Progenitor cell of endocrine pancreas (in vitro differentiated cells): ENCODE measurements around the gene SPSB4. TPM values are rescaled to one million over a fixed set of nuclear protein-coding genes. Genes with fewer than 3 reads are reported as not detected.

Experiments used
- DNase-seq: peaks from one replicate; pipeline ENCODE4 v3.0.0; 2021; ENCODE audit warnings: low spot score; ENCODE audit not compliant: unreplicated experiment
- H3K27ac Mint-ChIP-seq: 2 replicates; pipeline ENCODE4 v1.8.0; 2021; ENCODE audit warnings: mild to moderate bottlenecking, moderate library complexity, mixed read lengths
- H3K27me3 Mint-ChIP-seq: 2 replicates; pipeline ENCODE4 v1.8.0; 2021; ENCODE audit warnings: mixed read lengths
- H3K36me3 Mint-ChIP-seq: 2 replicates; pipeline ENCODE4 v1.8.0; 2022; ENCODE audit warnings: mixed read lengths; ENCODE audit not compliant: insufficient read depth
- H3K4me1 Mint-ChIP-seq: 2 replicates; pipeline ENCODE4 v1.8.0; 2021; ENCODE audit warnings: low read depth, mixed read lengths
- H3K4me3 Mint-ChIP-seq: 2 replicates; pipeline ENCODE4 v1.8.0; 2021; ENCODE audit warnings: low read depth, mild to moderate bottlenecking, moderate library complexity, mixed read lengths
- H3K9me3 Mint-ChIP-seq: 2 replicates; pipeline ENCODE4 v1.8.0; 2021; ENCODE audit warnings: low read depth, mixed read lengths
- total RNA-seq: library from RNA; stranded (reverse); gene quantifications from 2 replicates; pipeline ENCODE4 v1.2.1, GENCODE V29; 2021
- TF ChIP-seq, protein P1 (sequence below): fragments of 200-600 bp; sonication (generic); IDR thresholded peaks from one replicate; pipeline ENCODE4 v1.5.0; 2021; ENCODE audit warnings: antibody characterized with exemption, mild to moderate bottlenecking; ENCODE audit not compliant: unreplicated experiment

The SPSB4 gene
- total RNA-seq, 1 donor from 2014 or later = 9.5 TPM

DNA sequence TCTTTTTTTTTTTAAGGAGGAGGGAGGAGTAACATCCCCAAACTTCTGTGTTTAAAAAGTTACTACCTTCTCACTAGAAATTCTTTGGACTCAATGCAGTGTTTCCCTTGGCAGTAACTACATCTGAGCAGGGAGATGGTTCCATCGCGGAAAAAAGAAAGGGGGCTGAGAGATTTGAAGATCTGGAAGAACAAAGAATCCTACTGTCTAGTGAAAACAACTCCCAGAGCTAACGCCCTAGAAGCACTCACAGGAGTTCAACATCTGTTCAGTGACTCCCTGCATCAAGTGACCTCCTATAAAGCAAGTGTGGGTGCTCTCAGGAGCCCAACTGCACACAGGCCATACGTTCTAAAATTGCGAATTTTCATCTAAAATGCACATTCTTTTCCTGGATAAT is 113.7 kb downstream of the SPSB4 start:
- DNase-seq = no peak
- peaks cover 33% of the 10 kb centered on the region for H3K9me3 Mint-ChIP-seq
- no peak overlapping the region for H3K27ac Mint-ChIP-seq
- H3K36me3 Mint-ChIP-seq = peaks cover 8% of the 10 kb centered on the region
- no peaks in the 10 kb centered on the region for H3K27me3 Mint-ChIP-seq
- TF ChIP-seq, protein P1, sequence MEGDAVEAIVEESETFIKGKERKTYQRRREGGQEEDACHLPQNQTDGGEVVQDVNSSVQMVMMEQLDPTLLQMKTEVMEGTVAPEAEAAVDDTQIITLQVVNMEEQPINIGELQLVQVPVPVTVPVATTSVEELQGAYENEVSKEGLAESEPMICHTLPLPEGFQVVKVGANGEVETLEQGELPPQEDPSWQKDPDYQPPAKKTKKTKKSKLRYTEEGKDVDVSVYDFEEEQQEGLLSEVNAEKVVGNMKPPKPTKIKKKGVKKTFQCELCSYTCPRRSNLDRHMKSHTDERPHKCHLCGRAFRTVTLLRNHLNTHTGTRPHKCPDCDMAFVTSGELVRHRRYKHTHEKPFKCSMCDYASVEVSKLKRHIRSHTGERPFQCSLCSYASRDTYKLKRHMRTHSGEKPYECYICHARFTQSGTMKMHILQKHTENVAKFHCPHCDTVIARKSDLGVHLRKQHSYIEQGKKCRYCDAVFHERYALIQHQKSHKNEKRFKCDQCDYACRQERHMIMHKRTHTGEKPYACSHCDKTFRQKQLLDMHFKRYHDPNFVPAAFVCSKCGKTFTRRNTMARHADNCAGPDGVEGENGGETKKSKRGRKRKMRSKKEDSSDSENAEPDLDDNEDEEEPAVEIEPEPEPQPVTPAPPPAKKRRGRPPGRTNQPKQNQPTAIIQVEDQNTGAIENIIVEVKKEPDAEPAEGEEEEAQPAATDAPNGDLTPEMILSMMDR = no peak
- no peaks in the 10 kb centered on the region for H3K4me1 Mint-ChIP-seq
- H3K4me3 Mint-ChIP-seq = no peak overlapping the region

DNA sequence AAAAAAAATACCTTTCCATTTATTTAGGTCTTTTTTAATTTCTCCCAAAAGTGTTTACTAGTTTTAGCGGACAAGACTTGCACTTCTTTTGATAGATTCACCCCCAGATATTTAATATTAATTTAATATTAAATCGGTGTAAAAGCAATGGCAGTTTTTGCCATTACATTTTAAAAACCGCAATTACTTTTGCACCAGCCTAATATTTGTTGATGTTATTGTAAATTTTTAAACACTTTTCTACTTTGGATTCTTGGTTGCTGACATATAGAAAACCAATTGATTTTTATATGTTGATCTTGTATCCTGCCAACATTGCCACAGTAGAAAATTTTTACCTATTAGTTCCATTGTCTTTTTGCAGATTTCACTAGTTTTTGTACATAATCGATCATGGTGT is 116.5 kb downstream of the SPSB4 start:
- DNase-seq = no peak
- H3K9me3 Mint-ChIP-seq = peaks cover 16% of the 10 kb centered on the region
- no peak overlapping the region for H3K27ac Mint-ChIP-seq
- no peaks in the 10 kb centered on the region for H3K27me3 Mint-ChIP-seq
- TF ChIP-seq, protein P1 = no peak
- H3K36me3 Mint-ChIP-seq = peaks cover 2% of the 10 kb centered on the region
- no peak overlapping the region for H3K4me3 Mint-ChIP-seq
- no peaks in the 10 kb centered on the region for H3K4me1 Mint-ChIP-seq

DNA sequence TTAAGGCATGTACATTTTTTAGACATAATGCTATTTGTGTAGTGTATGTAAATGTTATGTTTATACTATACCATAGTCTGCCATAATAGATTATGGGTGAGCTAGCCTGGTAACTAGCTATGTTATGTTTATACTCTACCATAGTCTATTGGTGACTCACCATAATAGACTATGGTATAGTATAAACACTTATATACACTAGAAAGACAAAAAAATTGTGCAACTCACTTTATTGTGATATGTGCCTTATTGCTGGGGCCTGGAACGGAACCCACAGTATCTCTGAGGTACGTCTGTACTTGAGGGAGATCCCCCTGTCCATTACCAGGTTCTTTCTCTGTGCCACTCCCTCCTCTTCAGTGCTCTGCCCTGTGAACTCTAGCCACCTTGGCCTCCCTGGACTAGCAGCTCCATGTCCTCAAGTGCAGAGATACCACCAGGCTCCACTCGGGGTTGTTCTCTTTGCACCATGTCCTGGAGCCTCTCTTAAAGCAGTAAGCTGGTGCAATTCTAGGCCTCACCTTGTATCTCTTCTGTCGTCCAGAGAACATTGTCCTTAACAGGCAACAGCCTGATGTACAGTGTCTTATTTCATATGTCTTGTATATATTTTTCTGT is 119.6 kb downstream of the SPSB4 start:
- no peak overlapping the region for H3K4me3 Mint-ChIP-seq
- TF ChIP-seq, protein P1 = no peak
- no peaks in the 10 kb centered on the region for H3K27me3 Mint-ChIP-seq
- no peak overlapping the region for H3K27ac Mint-ChIP-seq
- peaks cover 2% of the 10 kb centered on the region for H3K36me3 Mint-ChIP-seq
- no peak for DNase-seq
- H3K4me1 Mint-ChIP-seq = no peaks in the 10 kb centered on the region
- peaks cover 7% of the 10 kb centered on the region for H3K9me3 Mint-ChIP-seq

DNA sequence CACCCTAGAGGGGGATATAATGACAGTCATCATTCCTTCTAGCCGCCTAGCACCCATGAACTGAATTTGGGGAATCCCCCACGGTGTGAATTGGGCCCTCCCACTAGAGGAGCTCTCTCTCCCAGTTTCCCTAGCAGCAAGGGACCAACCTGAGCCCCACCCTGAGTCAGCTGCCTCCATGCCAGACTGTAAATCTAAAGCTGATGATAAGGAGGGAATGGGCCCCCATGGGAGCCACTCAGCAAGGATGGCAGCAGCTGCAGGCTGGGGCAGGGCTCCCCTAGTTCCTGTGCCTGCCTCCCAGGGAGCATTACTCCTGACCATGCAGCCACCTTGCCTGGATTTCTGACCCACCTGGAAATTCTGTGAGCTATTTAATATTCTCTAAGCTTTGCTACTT is 123.5 kb downstream of the SPSB4 start:
- no peak overlapping the region for H3K27ac Mint-ChIP-seq
- TF ChIP-seq, protein P1 = no peak
- no peaks in the 10 kb centered on the region for H3K27me3 Mint-ChIP-seq
- no peaks in the 10 kb centered on the region for H3K4me1 Mint-ChIP-seq
- H3K9me3 Mint-ChIP-seq = peaks cover 3% of the 10 kb centered on the region
- peaks cover 2% of the 10 kb centered on the region for H3K36me3 Mint-ChIP-seq
- no peak for DNase-seq
- H3K4me3 Mint-ChIP-seq = no peak overlapping the region

DNA sequence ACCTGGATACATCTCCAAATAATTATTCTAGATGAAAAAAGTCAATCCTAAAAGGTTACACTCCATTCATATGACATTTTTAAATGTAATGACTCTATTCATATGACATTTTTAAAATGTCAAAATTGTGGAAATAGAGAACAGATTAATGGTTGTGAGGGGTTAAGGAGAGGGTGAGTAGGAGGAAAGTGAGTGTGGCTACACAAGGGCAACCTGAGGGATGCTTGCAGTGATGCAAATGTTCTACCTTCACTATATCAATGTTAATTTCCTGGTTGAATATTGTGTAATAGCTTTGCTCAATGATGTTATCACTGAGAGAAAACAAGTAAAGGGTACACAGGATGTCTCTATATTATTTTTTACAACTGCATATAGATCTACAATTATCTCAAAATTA is 125.6 kb downstream of the SPSB4 start:
- Mint-ChIP-seq H3K36me3 (peaks cover 2% of the 10 kb centered on the region), H3K27me3 (no peaks in the 10 kb centered on the region), H3K4me3 (no peak overlapping the region), H3K9me3 (peaks cover 3% of the 10 kb centered on the region), H3K27ac (no peak overlapping the region), H3K4me1 (no peaks in the 10 kb centered on the region)
- TF ChIP-seq, protein P1 = no peak
- no peak for DNase-seq
